Inflammatory macrophage (primary cell): ENCODE results near the gene POLE4.

Source experiments
- DNase-seq, 2 donors: peaks; one replicate each; pipeline ENCODE4 v3.0.0-alpha.2; 2020 to 2022
- total RNA-seq, 18 experiments: gene quantifications; one replicate each; lab custom pipeline; 2026; ENCODE audit warnings: mixed read lengths in 6 of 18, inconsistent platforms in 2 of 18; lab: John Stamatoyannopoulos, UW

POLE4 gene
- total RNA-seq: 14.0 to 67.4 (median 34.7) reads per million in 18 experiments

GRCh38 chr2:74958274-74959105 is at the start of gene POLE4:
POLE4 (plus strand) TSS chr2:74958643; CDS start chr2:74958680, 37 bp downstream.
- peak; percentile 88 to 92 for DNase-seq

GRCh38 chr2:74908748-74909444 is 49.5 kb upstream of the POLE4 start:
- no peak for DNase-seq

GRCh38 chr2:74910245-74910644 is 48.2 kb upstream of the POLE4 start:
- no peak for DNase-seq

GRCh38 chr2:74911061-74911460 is 47.4 kb upstream of the POLE4 start:
- no peak for DNase-seq

GRCh38 chr2:74915743-74916142 is 42.7 kb upstream of the POLE4 start:
- peak in 1 of 2 donors; percentile 39 for DNase-seq

GRCh38 chr2:74916394-74916793 is 42.0 kb upstream of the POLE4 start:
- peak in 1 of 2 donors; percentile 30 for DNase-seq

- DNase-seq: no peak
These were observed 40.5 kb upstream of the POLE4 start for GRCh38 chr2:74917702-74918619.

GRCh38 chr2:74919827-74920226 is 38.6 kb upstream of the POLE4 start:
- peak; percentile 51 to 57 for DNase-seq

GRCh38 chr2:74921236-74921736 is 37.2 kb upstream of the POLE4 start:
- peak in 1 of 2 donors; percentile 28 for DNase-seq

GRCh38 chr2:74922592-74923227 is 35.7 kb upstream of the POLE4 start:
- DNase-seq: peak; percentile 84 to 89

- DNase-seq: no peak
These were observed 33.8 kb upstream of the POLE4 start for GRCh38 chr2:74924463-74925265.

GRCh38 chr2:74925361-74925786 is 33.1 kb upstream of the POLE4 start:
- no peak for DNase-seq

- DNase-seq: no peak
These were observed 30.8 kb upstream of the POLE4 start for GRCh38 chr2:74927621-74928020.

- DNase-seq: no peak
These were observed 27.5 kb upstream of the POLE4 start for GRCh38 chr2:74930811-74931486.

- no peak for DNase-seq
These were observed 26.5 kb upstream of the POLE4 start for GRCh38 chr2:74931940-74932339.

- no peak for DNase-seq
These were observed 22.5 kb upstream of the POLE4 start for GRCh38 chr2:74935975-74936391.

GRCh38 chr2:74937221-74937880 is 21.1 kb upstream of the POLE4 start:
- DNase-seq: no peak

GRCh38 chr2:74938264-74938663 is 20.2 kb upstream of the POLE4 start:
- DNase-seq: no peak

GRCh38 chr2:74939919-74940812 is 18.3 kb upstream of the POLE4 start:
- no peak for DNase-seq
